Effector CD4-positive, alpha-beta T cell (primary cell): ENCODE results near the gene ZFHX2.

ENCODE experiments used
- DNase-seq: peaks from one replicate; pipeline ENCODE4 v3.0.0-alpha.2; 2020

ZFHX2 gene

DNA sequence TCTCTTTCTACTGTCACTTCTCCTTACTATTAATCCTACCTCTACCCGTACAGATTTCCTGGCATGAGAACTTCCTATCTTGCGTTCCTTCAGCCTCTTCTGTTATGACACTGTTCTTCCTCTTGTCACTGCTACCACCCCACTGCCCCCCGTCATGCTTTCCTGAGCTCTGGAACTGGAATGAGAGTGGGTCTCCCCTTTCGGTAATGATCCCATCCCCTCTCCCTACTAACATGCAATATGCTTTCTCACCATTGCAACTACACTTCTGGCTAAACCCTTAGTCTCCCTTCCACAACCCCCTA, 20.9 kb upstream of the ZFHX2 start:
- DNase-seq: no peak

DNA sequence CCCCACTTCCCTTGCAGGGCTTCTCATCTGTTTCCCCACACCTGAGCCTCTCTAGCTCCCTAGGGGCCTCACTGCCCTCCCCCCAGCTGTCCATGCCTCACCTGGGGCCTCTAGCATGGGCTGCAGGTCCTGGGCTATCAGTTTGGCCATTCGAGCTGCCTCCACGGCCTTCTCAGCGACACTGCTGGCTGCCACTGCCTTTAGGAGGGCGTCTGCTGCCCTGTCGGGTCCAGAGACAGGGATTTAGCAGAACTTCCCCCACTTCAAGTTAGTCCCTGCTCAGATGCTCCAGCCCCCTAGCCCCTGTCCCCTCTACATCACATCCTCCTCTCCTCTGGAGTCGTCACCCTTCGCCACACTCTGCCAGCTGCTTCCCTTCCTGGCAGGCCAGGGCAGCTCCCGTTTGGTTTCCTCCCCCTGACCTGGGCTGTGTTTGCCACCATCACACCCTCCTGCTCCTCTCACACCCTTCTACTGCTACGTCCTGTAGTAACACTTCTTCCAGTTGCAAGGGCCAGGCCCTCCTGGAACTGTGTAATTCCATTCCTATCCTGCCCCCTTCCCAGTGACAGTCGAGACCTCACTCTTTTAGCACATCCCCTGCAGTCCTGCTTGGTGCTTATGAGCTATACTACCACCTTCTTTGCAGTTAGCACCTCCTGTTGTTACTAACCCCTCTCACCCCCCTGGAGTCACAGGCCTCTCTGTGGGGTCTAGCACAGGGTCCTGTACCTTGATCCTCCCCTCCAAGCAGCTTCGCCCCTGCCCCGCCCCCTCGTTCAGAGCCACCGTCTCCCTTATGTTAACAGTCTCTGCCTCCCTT, 20.3 kb upstream of the ZFHX2 start:
- no peak for DNase-seq

DNA sequence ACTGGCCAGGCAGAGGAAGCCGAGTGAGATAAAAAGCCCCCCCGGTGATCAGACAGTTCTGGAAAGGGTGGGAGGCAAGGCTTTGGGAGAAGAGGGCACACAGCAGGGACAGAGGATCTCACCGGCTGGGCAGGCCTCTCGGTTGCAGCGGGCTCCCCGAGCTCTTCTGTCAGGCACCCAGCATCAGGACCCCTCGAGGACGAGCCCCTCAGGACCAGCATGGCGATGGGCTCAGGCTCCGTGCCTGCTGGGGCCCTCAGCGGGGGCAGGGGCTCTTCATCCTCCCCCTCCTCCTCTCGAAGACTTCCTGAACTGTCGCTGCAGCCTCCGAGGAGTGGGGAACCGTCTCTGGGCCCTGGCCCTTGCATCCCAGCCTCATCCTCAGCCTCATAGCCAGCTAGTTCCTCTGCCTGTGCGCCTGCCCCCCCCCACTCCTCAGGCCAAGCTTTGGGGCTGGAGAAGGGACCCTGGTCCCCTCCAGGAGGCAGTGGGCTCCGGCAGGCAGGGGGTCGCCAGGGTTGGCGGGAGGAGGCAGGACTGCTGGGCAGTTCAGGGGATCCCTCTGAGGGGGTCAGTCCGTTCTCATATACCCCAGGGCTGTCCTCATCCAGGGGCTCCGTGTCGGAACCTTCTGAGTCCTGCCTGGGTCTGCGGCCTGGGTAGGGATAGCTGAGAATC, 19.4 kb upstream of the ZFHX2 start:
- no peak for DNase-seq

DNA sequence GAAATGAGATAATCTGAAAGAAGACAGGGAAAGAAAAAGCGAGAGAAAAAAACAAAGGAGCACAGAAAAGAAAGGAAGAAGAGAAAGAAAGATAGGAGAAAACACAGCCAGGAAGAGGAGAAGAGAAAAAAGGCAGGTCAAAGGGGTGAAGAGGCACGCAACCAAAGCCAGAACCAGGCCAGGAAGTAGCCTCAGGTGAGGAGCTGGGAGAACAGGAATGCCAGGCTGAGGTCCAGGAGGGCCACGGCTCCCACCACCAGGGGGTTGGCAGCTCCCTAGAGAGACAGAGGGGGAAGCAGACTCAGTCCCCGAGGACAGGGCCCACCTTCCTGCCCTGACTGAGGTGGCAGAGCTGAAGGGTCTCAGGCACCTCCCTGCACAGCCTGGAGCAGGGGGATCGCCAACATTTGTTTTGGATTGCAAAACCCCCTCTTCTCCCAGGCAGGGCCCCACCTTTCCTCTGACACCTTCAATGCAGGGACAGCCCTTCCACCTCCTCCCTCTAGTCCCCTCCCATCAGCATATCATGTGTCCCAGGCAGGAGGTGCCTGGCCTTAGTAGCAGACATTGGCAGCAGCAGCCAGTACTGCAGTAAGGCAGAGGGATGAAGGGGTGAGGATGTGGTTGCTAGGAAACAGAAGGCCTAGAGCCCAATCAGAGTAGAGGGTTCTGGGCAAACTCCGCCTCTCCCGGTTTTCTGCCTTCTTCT, 18.0 kb upstream of the ZFHX2 start:
- no peak for DNase-seq

DNA sequence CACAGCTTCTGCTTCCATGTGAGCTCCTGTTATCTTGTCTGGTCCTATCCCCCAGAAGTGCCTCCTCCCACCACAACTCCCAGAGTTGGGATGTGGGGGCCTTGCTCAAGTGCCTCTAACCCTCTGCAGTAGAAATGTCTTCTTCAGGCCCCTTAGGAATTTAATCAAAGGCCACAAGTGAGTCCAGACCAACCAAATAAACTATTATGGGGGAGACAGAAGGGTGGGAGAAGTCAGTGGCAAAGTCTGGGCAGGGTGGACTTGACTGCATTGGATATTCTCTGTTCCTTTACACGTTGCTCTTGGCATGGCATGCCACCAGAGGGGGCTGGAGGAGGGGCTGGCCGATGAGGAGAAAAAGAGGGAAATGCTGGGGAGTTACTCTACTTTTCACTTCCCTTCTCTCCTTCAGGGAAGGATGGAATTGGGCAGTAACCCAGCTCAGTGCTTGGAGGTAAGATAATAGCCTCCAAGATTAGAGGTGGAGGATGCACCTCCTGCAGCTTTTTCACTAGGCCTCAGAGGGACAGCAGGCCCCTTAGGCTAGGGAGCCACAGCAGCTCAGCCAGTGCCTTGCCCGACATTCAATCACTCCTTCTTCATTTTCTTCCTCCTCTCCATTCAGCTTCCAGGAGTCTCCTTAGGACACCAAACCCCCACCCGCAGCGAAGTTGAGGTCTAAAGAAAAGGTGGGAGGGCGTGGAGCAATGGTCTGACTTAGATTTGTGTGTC, 17.2 kb upstream of the ZFHX2 start:
- DNase-seq: no peak

DNA sequence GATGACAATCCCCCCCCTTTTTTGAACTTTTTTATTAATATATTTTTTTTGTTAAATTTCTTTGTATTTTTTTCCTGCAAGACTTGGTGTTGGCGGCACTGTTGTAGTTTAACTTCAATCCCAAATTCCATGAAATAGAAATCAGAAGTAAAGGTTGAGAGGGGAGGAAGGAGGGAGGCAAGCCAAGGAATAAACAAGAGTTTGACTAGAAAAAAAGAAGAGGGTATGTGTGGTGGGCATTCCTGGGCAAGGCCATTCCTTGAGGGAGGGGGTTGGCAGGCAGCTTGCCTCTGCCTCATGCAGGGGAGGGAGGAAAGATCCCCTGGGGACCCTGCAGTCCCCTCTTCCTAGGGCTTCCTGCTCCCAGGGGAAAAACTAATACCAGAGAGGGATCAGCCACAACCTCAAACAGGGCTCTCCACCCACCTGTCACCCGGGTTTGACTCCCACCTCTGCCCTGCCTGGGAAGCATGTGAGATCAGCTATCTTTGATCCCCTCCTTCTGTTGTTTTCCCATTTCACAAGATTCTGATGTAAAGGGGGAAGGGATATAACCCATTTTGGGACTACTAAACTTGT, 16.5 kb upstream of the ZFHX2 start:
- no peak for DNase-seq

DNA sequence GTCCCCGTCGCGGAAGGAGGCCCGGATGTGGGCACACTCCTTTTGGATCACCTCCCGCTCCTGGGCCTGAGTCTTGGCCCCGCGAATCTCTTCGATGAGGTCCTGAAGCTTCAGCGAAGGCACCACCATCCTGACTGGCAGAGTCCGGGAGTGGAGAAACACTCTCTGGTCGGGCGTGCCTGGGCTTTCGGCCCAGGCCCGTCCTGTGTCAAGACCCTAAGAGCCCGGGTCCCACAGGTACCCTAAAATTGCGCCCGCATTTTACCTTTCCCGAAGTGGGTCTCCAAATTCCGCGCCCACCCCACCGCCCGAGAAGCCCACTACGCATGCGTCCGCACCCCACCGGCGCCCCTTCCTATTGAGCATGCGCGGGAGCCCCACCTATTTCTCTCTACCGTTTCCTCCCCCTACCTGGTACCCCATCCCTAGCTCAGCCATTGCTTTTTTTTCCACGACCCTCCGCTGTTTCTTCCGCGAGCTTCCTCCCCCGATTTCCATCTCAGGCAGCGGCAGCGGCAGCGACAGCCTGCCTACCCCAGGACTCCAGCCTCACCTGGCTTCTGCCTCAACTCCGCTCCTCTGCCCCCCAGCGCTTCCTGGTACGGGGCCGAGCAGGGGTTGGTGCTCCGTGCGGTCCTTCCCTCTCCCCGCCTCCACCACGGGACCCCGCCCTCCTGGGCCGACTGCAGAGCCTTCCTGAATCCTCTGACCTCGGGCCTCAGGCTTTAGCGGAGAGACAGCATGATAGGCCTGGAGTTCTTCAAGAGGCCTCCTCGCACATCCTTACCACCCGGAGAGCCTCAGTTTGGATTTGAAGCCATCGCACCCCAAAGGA, 15.8 kb upstream of the ZFHX2 start, which contains the start of gene AP1G2:
AP1G2 (minus strand) TSS at position 606 of the 835 bp plus-strand sequence; CDS start at position 129, 477 bp downstream.
- DNase-seq: peak; percentile 75

DNA sequence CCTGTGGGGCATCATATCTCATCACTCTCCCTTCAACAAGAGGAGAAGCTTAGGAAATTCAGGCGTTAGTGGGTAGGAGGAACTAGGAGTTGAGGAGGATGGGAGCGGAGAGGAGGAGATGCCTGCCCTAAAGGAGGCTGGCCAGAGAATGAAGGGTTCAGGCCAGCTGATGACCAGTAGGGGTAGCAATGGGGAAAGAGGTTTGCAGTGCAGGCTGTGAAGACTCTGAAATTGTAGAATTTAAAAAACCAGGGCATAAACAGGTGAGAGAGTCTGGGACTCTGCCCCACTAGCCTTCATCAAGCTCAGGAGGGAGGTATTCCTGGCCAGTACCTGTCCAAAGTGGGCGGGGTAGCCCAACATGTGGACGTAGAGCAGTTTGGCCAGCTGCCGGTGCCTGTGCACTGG, 15.2 kb upstream of the ZFHX2 start:
- DNase-seq: no peak

DNA sequence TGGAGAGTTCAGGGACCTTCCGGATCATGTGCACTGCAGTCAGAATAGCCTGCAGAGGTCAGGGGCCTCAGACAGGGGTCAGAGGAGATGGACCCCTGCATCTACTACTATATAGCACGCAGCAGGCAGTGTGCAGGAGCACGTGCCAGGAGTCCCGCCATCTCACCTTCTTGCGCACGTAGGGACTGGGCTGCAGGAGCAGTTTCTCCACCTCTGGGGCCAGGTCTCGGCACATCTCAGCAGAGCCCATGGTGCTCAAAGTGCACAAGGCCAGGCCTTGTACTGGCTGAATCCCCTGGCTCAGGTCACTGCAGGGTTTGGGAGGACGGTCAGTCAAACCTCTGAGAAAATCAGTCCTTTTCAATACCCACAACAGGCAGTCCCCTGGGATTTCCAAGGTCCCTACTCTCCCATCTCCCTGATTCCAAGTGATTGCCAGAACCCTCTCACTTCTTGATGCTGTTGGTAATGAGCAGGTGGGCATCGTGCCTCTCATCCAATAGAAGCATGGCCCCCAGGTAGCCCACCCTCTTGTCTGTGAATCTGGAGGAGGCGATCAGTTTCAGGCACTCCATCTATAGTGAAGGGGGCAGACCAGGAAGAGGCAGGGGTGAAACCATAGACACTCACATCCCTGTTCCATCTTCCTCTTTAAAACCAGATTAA, 14.7 kb upstream of the ZFHX2 start:
- DNase-seq: no peak

DNA sequence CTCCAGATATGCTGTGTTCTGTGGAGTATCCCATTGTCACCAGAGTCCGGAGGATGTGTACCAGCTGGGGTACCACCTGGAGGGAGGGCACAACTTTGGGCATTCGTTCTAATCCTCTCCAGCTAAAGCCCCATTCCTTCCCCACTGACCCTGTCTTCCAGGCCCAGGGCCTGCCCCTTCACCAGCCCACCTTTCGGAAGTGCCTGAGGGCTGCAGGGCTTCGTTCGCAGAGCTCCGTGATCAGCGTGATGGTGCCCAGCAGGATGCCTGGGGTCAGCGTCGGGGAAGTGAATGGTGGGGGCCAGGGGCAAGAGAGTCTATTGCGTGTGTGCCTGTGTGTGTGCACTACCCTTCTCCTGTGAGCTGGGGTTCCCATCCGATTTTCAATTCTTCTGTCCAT, 14.1 kb upstream of the ZFHX2 start:
- DNase-seq: no peak

DNA sequence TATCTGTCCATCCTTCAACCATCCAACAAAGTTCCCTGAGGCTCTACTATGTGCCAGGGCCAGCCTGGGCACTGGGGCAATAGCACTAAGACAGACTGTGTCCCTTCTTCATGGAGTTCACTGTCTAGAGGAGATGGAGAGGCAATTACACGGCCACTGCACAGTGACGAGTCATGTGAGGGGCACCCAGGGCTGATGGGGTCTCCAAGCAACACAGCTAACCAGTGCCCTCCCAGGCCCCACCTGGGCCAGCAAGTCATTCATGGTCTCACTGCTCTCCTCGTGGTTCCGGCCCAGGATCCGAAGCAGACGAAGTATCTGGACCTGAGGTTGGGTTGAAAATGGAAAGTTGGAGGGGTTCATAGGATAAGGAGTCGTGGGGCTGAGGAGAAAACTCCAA, 13.3 kb upstream of the ZFHX2 start:
- no peak for DNase-seq

DNA sequence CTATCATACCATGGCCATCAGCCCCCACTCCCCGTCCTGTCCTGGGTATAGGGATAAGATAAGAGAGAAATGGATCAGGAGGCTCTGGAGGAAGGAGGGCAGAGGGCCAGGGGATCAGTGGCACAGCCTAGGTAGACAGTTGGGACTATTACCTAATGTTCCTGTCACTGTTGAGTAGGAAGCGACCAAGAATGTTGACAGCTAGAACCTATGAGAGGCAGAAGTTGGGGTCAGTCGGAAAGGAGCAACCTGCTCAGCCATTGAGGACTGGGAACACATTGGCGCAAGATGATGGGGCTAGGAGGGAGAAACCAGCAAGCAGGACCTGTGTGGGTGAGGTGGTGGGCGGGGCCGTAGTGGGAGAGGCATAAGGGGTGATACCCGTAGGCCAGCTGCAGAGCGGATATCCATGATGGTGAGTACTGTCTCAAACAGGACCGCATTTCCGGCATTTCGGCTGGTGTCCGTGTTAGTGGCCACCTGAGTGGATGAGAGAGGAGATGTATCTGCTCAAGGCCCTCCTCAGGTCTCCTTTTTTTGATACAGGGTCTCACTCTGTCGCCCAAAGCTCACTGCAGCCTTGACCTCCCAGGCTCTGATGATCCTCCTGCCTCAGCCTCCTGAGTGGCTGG, 12.7 kb upstream of the ZFHX2 start:
- DNase-seq: no peak

DNA sequence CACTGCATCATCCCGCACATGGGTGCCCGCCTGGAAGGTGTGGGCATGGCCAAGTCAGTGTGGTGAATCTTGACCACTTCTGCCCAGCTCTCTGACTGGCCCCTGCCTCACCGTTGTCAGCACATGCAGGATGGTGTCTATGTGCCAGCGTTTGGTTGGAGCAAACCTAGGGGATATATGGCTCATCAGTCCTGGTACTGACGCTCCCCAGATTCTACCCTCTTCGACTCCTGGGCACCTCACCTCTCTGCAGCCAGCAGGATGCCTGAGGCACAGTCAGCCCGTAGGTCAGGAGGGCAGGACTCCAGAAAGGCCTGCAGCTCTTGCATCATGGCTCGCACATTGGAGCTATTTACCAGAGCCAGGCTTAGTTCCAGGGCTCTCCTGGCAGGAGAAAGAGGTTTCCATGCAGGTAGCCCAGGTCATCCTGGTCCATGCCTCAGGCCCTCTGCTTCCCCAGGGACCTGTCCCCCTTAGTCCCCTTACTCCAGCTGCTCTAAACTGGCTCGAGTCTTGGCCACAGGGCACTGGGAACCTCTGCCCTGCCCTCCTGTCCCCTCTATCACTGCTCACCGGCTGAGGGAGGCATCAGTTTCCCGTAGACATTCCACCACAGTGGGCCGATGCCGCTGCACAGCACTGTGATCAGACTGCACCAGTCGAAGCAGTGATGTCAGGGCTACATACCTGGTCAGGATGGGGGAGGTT, 12.1 kb upstream of the ZFHX2 start:
- DNase-seq: no peak

DNA sequence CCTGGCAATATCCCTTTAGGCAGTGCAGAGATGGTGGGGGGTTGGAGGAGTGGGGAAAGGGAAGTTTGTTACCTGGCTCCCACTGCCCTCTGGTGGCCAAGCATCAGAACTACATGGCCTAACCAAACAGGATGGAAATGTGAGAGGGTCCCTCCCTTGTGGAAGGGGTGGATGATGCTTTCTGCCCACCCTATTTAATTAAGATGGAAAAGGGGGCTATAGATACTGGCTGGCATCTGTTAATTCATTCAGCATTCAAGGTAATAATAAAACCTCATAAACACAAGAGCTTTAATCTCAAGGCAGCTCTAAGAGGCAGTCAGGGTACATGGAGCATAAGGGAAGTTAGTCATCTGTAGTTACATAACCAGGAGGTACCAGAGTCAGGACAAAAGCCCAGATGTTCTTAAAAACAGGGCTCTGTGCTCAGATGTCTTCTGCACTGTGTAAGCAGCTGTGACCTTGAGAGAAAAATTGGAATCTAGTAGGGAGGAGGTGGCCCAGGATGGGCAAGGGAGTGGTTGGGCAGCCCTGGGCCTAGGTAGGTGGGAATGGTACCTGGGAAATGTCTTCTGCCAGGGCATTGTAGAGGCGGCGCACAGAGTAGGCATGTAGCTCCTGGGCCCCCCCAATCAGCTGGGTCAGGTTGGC, 11.4 kb upstream of the ZFHX2 start:
- peak; percentile 53 for DNase-seq

DNA sequence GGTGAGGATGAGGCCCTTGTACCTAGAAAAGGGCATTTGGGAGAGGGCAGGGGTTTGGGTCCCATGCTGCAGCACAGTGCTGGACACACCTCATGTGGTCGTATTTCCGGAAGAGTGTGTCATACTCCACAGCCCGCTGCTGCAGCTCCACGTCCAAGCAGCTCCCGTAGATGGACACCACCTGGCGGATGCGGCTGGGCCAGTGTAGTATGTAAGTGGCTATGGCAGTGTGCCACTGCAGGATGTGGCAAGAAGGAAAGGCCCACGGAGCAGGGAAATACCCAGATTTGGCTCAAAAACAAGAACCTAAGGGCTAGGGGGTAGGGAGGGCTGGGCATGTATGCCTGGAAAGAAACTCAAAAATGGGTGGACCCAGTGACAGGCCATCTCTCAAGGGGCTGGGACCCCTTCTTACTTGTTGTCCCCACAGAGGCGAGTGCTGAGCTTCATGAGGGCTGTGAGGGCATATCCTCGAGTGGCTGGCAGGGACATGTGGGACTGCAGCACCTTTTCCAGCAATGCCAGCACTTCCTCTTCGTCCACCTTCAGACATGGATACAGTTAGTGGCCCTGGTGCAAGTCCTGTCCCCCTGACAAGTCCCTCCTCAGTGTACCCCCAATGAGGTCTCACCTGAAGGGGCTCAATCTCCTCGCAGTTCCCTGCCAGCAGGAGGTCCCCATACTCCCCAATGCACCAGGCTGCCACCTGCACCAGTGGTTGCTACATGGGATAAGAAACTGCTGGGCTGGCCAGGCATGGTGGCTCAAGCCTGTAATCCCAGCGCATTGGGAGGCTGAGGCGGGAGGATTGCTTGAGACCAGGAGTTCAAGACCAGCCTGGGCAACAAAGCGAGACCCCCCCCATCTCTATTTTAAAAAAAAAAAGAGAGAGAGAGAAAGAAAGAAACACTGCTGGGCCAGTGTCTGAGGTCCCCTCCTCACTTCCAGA, 10.6 kb upstream of the ZFHX2 start:
- DNase-seq: no peak

DNA sequence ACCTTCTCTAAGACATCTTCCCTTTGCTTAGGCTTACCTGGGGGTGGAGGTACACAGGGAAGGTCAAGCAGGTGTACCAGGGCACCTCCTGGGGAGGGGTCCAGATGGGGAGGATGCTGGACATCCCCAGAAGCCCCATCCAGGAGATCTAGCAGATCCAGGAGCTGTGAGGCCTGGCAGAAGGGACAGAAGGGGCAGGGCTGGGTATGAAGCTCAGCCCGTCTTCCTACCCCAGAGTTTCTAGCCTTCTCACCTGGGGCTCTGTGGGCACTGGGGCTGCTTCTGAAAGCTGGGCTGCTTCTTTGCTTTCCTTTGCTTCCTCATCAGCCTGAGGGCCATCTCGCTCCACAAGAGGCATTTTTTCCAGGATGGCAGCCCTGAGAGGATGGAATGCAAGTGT, 9.7 kb upstream of the ZFHX2 start:
- DNase-seq: no peak

DNA sequence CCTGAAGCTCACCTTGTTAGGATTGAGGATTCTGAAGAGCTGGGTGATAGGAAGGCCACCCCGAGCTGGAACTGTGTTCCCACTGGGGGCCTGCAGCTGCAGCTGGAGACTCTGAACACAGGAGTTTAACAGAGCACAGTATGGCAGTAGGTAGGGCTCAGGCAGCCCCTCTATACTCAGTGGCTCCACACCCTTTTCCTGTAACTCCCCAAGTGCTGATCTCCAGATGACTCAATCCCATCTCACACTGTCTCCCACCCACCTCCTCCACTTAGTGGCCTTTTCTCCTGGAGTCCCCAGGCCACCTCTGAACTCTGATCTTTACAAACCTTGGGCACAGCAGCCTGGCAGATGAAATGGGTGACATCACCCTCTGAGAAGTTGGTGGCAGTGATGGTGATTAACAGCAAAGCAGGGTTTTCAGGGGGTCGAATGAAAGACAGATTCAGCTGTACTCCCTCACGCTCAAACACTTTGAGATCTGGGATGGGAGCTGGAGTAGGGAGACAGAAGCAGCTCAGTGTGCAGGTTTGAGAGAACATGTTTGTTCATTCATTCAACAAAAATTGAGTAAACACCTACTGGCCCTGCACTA, 8.5 kb upstream of the ZFHX2 start:
- DNase-seq: no peak
